GM19467 (cell line): ENCODE data around the gene SFSWAP.

Experiments
- ATAC-seq: cut with Tn5 transposase; IDR thresholded peaks from one replicate; pipeline ENCODE4 v1.9.1; 2021; ENCODE audit warnings: mild to moderate bottlenecking, moderate library complexity; ENCODE audit not compliant: unreplicated experiment

Gene SFSWAP

DNA sequence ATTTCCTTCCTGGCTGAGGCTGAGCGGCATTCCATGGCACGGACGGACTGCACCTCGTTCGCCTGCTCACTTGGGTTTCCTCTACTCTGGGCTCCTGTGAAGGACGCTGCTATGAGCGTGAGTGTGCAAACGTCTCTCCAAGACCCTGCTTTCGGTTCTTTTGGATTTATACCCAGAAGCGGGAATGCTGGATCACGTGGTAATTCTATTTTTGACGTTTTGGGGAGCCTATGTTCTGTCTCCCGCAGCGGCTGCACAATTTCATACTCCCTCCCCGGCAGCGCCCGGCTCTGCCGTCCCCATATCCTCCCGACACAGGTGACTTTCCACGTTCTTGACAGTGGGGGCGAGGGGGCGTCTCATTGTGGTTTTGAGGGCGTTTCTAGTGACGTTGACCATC lies 137.9 kb downstream of the SFSWAP start:
- ATAC-seq = no peak
